Pancreas (tissue), 10 donors: ENCODE data around the gene BTBD16. TPM values are rescaled to one million over a fixed set of nuclear protein-coding genes. Genes with fewer than 3 reads are reported as not detected.

ENCODE experiments used
- ATAC-seq, 4 donors: fragments of 200-7000 bp; cut with Tn5 transposase; one replicate each; pipeline versions ENCODE4 v1.8.0 to v1.9.1; 2020; ENCODE audit warnings: mild to moderate bottlenecking in 4 of 4, moderate library complexity in 4 of 4
- DNase-seq, 6 donors: peaks; one replicate each; pipeline ENCODE4 v3.0.0-alpha.2; 2020
- FAIRE-seq: peaks from 2 replicates; lab custom pipeline; 2012; peaks lifted over from hg19 to GRCh38; lab: Jason Lieb, UNC
- H3K27ac ChIP-seq, 4 donors: fragments of 200-600 bp; sonication (generic); 1 replicate in 3 of 4; 2 replicates in 1 of 4; pipeline versions ENCODE4 v1.5.0 to v1.8.0; 2020
- H3K27me3 ChIP-seq, 4 donors: fragments of 200-600 bp; one replicate each; pipeline ENCODE4 v1.8.0; 2021
- H3K36me3 ChIP-seq, 3 donors: fragments of 200-600 bp; sonication (generic) in 1 of 3; one replicate each; pipeline versions ENCODE4 v1.5.0 to v1.8.0; 2020 to 2021
- H3K4me1 ChIP-seq, 3 donors: fragments of 200-600 bp; one replicate each; pipeline ENCODE4 v1.8.0; 2021
- H3K4me3 ChIP-seq, 4 donors: fragments of 200-600 bp; sonication (generic) in 2 of 4; one replicate each; pipeline versions ENCODE4 v1.5.0 to v1.8.0; 2020 to 2021
- H3K9me3 ChIP-seq, 4 donors: fragments of 200-600 bp; one replicate each; pipeline ENCODE4 v1.8.0; 2021
- WGBS, 2 donors: extraction: QIAGEN DNeasy Blood & Tissue Kit; methylation state at CpG; one replicate each; pipeline ENCODE4 v1.1.7; 2013; 5-methylcytosine and 5-hydroxymethylcytosine counted together
- intact Hi-C, 3 donors: fragments of 100-400 bp; cut with DNase I; formaldehyde crosslinking; loops; one replicate each; pipeline versions ENCODE4 v1.11.1 to v1.14.2; 2022
- polyA plus RNA-seq, 2 donors: library from polyadenylated mRNA; stranded (reverse); fragments of 200-250 nt; gene quantifications; one replicate each; pipeline ENCODE4 v1.2.3, GENCODE V29; 2013
- total RNA-seq, 6 donors: library from RNA; stranded (reverse); fragmentation: NEBNext Ultra II Directional in 4 of 6; extraction: Animal tissue kit (Norgen Biotek cat#: 25700) in 4 of 6; gene quantifications; one replicate each; pipeline versions ENCODE4 v1.2.1 to v1.2.4, GENCODE V29; 2021 to 2023
- TF ChIP-seq, protein P1 (sequence below), 4 donors: fragments of 200-600 bp; sonication (generic) in 3 of 4; IDR thresholded peaks; one replicate each; pipeline versions ENCODE4 v1.5.0 to v1.8.0; 2021; ENCODE audit warnings: antibody characterized with exemption in 4 of 4
- donor health status: healthy with polysubstance abuse.
- donor health status: DM: no; HTN: no; CAD: no; lungs with moderate emphysema.
- donor health status: DM: no; HTN: no; CAD: no.
- donor health status: control.
- donor health status: control.
- donor health status: Bipolar disorder and iron deficiency.
- donor health status: DM: yes; HTN: yes; CAD: no.
- donor health status: DM: no; HTN: no; CAD: no.
- donor health status: DM: no; HTN: no; CAD: no.
- donor health status: DM: yes; HTN: yes; CAD: no.

Gene BTBD16
- total and polyA plus RNA-seq, 8 donors, result 0.14 to 0.52 (median 0.34) TPM; not detected in 3

GRCh38 chr10:122265896-122266295 is 5.2 kb upstream of the BTBD16 start:
- no peaks in the 10 kb centered on the region for H3K4me1 ChIP-seq
- 51 to 54% methylated on average over 6 of the region's 6 CpGs for WGBS, 2 donors
- intact Hi-C loops, result no loop called here
- H3K9me3 ChIP-seq, result no peaks in the 10 kb centered on the region
- no peak for DNase-seq
- no peaks in the 10 kb centered on the region for H3K36me3 ChIP-seq
- no peak overlapping the region for H3K4me3 ChIP-seq
- no peaks in the 10 kb centered on the region for H3K27me3 ChIP-seq
- no peak for FAIRE-seq
- TF ChIP-seq, protein P1, sequence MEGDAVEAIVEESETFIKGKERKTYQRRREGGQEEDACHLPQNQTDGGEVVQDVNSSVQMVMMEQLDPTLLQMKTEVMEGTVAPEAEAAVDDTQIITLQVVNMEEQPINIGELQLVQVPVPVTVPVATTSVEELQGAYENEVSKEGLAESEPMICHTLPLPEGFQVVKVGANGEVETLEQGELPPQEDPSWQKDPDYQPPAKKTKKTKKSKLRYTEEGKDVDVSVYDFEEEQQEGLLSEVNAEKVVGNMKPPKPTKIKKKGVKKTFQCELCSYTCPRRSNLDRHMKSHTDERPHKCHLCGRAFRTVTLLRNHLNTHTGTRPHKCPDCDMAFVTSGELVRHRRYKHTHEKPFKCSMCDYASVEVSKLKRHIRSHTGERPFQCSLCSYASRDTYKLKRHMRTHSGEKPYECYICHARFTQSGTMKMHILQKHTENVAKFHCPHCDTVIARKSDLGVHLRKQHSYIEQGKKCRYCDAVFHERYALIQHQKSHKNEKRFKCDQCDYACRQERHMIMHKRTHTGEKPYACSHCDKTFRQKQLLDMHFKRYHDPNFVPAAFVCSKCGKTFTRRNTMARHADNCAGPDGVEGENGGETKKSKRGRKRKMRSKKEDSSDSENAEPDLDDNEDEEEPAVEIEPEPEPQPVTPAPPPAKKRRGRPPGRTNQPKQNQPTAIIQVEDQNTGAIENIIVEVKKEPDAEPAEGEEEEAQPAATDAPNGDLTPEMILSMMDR (IDR thresholded peaks at IDR 0.05), result no peak
- peak in 1 of 4 donors; percentile 17 for ATAC-seq
- H3K27ac ChIP-seq, result no peak overlapping the region

DNA sequence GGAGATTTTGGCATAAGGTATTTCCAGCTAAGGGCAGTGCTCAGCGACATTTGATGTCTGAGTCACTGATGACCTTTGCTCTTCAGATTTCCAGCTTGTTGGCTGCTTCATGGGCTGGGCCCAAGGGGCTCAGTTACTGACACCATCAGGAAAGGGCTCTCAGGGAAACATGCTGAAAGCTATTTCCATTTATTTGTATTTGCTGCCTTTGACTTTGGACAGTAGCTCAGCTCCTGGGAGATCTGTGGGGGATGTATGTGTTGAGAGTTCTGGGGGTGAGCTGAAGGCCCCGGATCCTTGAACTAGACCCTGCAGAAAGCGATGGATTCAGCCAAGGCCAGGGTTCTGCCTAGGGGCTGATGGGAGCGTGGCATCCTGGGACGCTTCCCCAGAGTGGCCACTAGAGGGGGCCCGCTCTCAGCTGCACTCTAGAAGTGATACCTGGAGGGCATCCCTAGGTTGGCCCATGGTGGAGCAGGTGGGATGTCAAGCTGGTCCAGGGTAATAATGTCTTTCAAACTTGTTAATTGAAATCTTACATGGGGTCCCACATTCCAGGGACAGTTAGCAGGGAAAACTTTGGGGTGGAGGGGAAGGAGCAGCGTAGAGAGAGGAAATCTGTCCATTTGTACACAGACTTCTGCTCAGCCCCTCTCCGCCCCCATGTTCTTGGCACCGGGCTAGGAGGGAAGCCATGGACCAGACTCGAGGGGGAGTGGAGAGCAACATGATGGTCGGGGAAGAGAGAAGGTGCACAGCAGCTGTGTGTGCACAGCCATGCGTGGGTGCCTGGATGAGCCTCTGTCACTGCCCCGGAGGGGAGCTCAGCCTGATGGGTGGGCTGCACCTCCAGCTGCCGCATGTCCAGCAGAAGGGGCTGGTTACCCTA is 3.0 kb upstream of the BTBD16 start:
- DNase-seq, result peak in 5 of 6 donors; percentile 12 to 82 (median 45)
- H3K27me3 ChIP-seq, result no peaks in the 10 kb centered on the region
- peak; percentile 71 to 92 (median 88) for ATAC-seq
- 39 to 59% methylated on average over 14 of the region's 14 CpGs for WGBS, 2 donors
- H3K27ac ChIP-seq, result no peak overlapping the region
- H3K4me1 ChIP-seq, result no peaks in the 10 kb centered on the region
- H3K36me3 ChIP-seq, result no peaks in the 10 kb centered on the region
- FAIRE-seq, result no peak
- no peaks in the 10 kb centered on the region for H3K9me3 ChIP-seq
- intact Hi-C loops, result no loop called here
- no peak overlapping the region for H3K4me3 ChIP-seq
- TF ChIP-seq, protein P1 (IDR thresholded peaks at IDR 0.05), result peak; percentile 83 to 87 (median 84)

DNA sequence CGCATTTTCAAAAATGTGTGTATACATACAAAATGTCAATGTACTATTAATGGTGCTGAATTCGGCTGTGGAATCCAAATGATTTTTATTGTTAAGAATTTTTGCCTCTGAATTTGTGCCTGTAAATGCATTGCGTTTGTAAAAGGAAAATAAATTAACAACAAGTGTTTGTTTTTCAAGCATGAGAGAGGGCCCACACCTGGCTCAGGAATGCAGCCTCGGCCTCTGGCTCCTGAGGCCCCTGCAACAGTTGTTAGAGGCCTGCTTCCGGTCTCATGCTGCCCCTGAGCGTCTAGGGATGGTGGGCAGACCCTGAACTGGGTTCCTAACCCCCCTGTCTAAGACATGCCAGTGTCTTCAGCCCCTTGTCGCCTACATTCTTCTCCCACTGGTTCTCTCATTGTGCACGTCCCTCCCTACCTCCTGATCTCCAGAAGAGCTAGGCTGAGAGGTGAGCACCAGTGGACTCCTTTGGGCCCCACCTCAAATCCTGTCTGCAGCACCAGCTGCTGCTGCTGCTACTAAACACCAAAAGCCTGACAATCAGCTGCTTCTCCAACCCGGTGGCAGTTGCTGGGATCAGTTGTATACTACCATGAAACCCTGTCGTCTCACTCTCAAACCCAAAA is 1.9 kb upstream of the BTBD16 start:
- ATAC-seq, result no peak
- 78 to 83% methylated on average over 10 of the region's 10 CpGs for WGBS, 2 donors
- no peak overlapping the region for H3K27ac ChIP-seq
- no peaks in the 10 kb centered on the region for H3K36me3 ChIP-seq
- H3K9me3 ChIP-seq, result no peaks in the 10 kb centered on the region
- no peaks in the 10 kb centered on the region for H3K4me1 ChIP-seq
- no peak for DNase-seq
- TF ChIP-seq, protein P1 (IDR thresholded peaks at IDR 0.05), result no peak
- intact Hi-C loops, result no loop called here
- H3K27me3 ChIP-seq, result no peaks in the 10 kb centered on the region
- H3K4me3 ChIP-seq, result no peak overlapping the region
- no peak for FAIRE-seq

GRCh38 chr10:122273966-122274545 is 3.0 kb downstream of the BTBD16 start:
- H3K9me3 ChIP-seq, result no peaks in the 10 kb centered on the region
- H3K4me3 ChIP-seq, result no peak overlapping the region
- TF ChIP-seq, protein P1 (IDR thresholded peaks at IDR 0.05), result no peak
- H3K4me1 ChIP-seq, result no peaks in the 10 kb centered on the region
- H3K36me3 ChIP-seq, result no peaks in the 10 kb centered on the region
- H3K27ac ChIP-seq, result no peak overlapping the region
- ATAC-seq (no peak), FAIRE-seq (no peak), DNase-seq (peak in 1 of 6 donors; percentile 5)
- H3K27me3 ChIP-seq, result no peaks in the 10 kb centered on the region
- 85 to 90% methylated on average over 10 of the region's 10 CpGs for WGBS, 2 donors
- intact Hi-C loops, result no loop called here
